ENCODE data around the gene CSNK1G2.

CSNK1G2 gene

GRCh38 chr19:2010135-2010668 is 69.2 kb downstream of the CSNK1G2 start (continued):
- TF ChIP-seq POU6F1 (CRISPR knock-in tag; IDR thresholded peaks at IDR 0.05; ENCODE audit: borderline replicate concordance, low read depth) (no peak), TSHZ2 (CRISPR knock-in tag; IDR thresholded peaks at IDR 0.05) (no peak)

- no peak for TF ChIP-seq RARB (CRISPR knock-in tag; IDR thresholded peaks at IDR 0.05)
- TF ChIP-seq ISL1 (CRISPR knock-in tag; IDR thresholded peaks at IDR 0.05): no peak
- TF ChIP-seq TSHZ2 (CRISPR knock-in tag; IDR thresholded peaks at IDR 0.05): no peak
- TF ChIP-seq ZNF565 (CRISPR knock-in tag; conservative IDR thresholded peaks at IDR 0.05; ENCODE audit: low read depth): no peak
- no peak for TF ChIP-seq OSR1 (CRISPR knock-in tag; IDR thresholded peaks at IDR 0.05)
- TF ChIP-seq CREB5 (CRISPR knock-in tag; IDR thresholded peaks at IDR 0.05; ENCODE audit: low read depth): no peak
- no peak for TF ChIP-seq BACH2 (CRISPR knock-in tag; IDR thresholded peaks at IDR 0.05; ENCODE audit: borderline replicate concordance)
- no peak for TF ChIP-seq PPARA (CRISPR knock-in tag; IDR thresholded peaks at IDR 0.05; ENCODE audit: borderline replicate concordance)
- TF ChIP-seq TOX (CRISPR knock-in tag; IDR thresholded peaks at IDR 0.05; ENCODE audit: borderline replicate concordance): no peak
- no peak for TF ChIP-seq ZNF8 (CRISPR knock-in tag; IDR thresholded peaks at IDR 0.05)
- no peak for TF ChIP-seq CSRNP3 (CRISPR knock-in tag; IDR thresholded peaks at IDR 0.05)
- no peak for TF ChIP-seq ARNTL (CRISPR knock-in tag; IDR thresholded peaks at IDR 0.05; ENCODE audit: borderline replicate concordance, low read depth)
- TF ChIP-seq PATZ1 (CRISPR knock-in tag; IDR thresholded peaks at IDR 0.05; ENCODE audit: borderline replicate concordance): no peak
- no peak for ATAC-seq
Measured at GRCh38 chr19:2011169-2011568, 70.2 kb downstream of the CSNK1G2 start.

GRCh38 chr19:2012941-2013682 is 72.1 kb downstream of the CSNK1G2 start:
- ATAC-seq: no peak
- TF ChIP-seq CSRNP3 (CRISPR knock-in tag; IDR thresholded peaks at IDR 0.05): no peak
- no peak for TF ChIP-seq TOX (CRISPR knock-in tag; IDR thresholded peaks at IDR 0.05; ENCODE audit: borderline replicate concordance)
- TF ChIP-seq ZNF8 (CRISPR knock-in tag; IDR thresholded peaks at IDR 0.05): no peak
- no peak for TF ChIP-seq ZNF565 (CRISPR knock-in tag; conservative IDR thresholded peaks at IDR 0.05; ENCODE audit: low read depth)
- no peak for TF ChIP-seq ZC3H10 (CRISPR knock-in tag; IDR thresholded peaks at IDR 0.05)
- TF ChIP-seq ZNF70 (CRISPR knock-in tag; IDR thresholded peaks at IDR 0.05): no peak
- TF ChIP-seq TCF4 (CRISPR knock-in tag; IDR thresholded peaks at IDR 0.05; ENCODE audit: borderline replicate concordance): no peak
- TF ChIP-seq ZFP30 (CRISPR knock-in tag; IDR thresholded peaks at IDR 0.05): no peak
- TF ChIP-seq GLIS3 (CRISPR knock-in tag; IDR thresholded peaks at IDR 0.05): no peak
- no peak for TF ChIP-seq ARNTL (CRISPR knock-in tag; IDR thresholded peaks at IDR 0.05; ENCODE audit: borderline replicate concordance, low read depth)
- TF ChIP-seq ESRRG (CRISPR knock-in tag; IDR thresholded peaks at IDR 0.05): no peak
- TF ChIP-seq PPARA (CRISPR knock-in tag; IDR thresholded peaks at IDR 0.05; ENCODE audit: borderline replicate concordance): no peak
- TF ChIP-seq POU6F1 (CRISPR knock-in tag; IDR thresholded peaks at IDR 0.05; ENCODE audit: borderline replicate concordance, low read depth): no peak

All from SK-N-SH treated with all-trans-retinoic acid at 6 μM for 48 hours (cell line).